ENCODE data around the gene TMEM151B.
A peak's percentile ranks its signal among the peaks of the same experiment; 100 is the strongest.

The TMEM151B gene

DNA sequence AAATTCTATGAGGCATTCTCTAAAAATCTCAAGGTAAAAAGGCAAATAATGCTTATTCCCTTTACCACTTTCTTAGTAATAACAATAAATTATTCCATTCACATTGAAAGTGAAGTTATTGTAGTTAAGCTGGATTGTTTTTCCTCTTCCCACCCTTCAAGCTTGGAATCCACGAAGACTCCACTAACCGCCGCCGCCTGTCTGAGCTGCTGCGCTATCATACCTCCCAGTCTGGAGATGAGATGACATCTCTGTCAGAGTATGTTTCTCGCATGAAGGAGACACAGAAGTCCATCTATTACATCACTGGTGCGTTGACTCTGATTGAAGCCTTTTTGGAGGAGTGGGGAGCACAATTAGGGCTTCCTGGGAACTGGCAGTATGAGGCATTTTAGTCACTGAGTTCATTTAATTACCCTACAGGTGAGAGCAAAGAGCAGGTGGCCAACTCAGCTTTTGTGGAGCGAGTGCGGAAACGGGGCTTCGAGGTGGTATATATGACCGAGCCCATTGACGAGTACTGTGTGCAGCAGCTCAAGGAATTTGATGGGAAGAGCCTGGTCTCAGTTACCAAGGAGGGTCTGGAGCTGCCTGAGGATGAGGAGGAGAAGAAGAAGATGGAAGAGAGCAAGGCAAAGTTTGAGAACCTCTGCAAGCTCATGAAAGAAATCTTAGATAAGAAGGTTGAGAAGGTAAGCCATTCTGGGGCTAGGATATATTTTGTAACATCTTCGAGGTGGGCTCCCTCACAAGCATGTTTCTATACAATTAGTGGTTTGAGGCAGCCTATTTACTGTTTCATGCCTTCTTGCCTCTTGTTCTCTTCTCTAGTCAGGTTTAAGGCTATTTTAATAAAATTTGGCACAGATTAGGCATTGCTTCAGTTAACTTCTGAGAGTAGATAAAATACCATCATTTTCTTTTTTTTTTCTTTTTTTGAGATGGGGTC lies 18.4 kb upstream of the TMEM151B start:
- DNase-seq: no peak

DNA sequence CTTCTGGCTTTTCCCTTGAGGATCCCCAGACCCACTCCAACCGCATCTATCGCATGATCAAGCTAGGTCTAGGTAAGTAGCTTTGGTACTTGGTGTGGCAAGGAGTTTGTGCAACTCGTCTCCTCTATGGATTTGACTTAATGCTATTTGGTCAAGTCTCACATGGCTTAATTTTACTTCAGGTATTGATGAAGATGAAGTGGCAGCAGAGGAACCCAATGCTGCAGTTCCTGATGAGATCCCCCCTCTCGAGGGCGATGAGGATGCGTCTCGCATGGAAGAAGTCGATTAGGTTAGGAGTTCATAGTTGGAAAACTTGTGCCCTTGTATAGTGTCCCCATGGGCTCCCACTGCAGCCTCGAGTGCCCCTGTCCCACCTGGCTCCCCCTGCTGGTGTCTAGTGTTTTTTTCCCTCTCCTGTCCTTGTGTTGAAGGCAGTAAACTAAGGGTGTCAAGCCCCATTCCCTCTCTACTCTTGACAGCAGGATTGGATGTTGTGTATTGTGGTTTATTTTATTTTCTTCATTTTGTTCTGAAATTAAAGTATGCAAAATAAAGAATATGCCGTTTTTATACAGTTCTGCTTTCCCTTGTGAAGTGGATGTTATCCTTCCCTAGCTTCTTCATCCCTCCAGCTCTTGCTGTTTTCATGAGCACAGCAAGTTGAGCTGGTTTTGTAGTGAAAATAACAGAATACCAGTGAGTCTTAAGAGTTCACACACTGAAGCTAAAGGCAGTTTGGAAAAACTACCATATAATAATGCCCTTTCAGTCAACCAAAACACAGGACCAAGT lies 16.7 kb upstream of the TMEM151B start:
- DNase-seq: peak in 4 of 5 donors; percentile 47 to 65 (median 50)

DNA sequence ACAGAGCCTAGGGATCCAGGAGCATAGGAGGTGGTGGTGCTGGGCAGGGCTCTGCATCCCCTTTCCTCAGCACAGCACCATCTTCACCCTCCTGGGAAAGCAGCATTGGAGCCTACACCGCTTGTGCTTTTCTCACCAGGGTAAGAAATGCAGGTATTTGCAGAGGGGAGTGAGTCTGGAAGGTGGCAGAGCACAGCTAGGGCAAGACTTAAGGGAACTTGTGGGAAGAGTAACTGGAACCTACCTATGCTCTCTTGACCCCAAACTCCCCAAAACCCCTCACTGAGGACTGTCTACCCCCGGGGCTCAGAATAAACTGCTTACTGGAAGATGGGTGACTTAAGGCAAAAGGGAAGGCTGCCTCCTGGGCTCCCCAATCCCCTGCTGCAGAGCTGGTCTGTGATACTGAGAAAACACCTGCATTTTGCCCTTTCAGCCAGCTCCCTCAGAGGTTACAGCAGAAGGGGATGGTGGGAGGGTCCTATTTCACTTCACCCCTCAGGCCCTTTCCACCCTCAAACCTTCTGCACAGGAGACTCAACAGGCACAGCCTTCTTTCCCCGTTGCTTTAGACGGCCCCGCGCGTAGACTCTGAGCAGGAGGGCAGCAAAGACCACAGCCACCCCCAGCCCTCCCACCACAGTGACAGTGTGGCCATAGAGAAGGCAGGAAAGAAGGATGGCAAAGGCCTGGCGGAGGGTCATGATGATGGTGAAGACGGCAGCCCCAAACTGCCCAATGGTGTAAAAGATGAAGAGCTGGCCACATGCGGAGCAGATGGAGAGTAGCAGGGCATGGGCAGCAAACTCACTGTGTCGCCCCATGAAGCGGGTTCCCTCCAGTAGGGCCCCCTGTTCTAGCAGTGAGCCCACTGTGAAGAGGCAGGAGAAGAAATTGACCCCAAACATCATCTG lies 15.8 kb upstream of the TMEM151B start:
- no peak for DNase-seq

DNA sequence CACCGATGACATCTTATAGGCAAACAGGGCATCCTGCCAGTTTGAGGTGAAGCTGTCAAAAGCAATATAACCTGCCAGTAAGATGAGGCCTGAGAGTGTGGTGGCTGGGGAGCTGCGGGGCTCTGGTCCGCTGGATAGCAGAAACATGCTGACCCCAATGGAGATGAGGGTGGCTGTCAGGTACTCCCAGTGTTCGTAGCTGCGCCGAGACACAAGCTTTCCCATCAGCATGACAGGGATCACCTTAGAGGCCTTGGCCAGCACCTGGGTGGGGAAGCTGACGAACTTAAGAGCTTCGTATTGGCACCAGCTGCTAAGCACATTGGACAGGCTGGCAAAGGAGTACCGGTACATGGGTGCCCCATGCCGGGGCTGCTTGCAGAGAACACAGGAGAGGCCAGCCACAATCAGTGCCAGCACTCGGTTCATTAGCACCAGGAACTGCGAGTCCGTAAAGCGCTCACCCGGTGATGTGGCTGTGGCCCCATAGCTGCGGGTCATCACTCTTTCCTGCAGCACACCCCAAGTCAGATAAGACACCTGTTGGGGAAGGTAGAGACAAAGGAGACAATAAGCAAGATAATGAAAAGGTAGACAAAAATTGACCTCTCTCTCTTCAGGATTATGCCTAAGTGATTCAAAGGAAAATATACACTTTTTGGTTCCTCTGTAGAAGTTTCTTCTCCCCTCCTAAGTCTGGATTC lies 15.0 kb upstream of the TMEM151B start:
- DNase-seq: no peak

DNA sequence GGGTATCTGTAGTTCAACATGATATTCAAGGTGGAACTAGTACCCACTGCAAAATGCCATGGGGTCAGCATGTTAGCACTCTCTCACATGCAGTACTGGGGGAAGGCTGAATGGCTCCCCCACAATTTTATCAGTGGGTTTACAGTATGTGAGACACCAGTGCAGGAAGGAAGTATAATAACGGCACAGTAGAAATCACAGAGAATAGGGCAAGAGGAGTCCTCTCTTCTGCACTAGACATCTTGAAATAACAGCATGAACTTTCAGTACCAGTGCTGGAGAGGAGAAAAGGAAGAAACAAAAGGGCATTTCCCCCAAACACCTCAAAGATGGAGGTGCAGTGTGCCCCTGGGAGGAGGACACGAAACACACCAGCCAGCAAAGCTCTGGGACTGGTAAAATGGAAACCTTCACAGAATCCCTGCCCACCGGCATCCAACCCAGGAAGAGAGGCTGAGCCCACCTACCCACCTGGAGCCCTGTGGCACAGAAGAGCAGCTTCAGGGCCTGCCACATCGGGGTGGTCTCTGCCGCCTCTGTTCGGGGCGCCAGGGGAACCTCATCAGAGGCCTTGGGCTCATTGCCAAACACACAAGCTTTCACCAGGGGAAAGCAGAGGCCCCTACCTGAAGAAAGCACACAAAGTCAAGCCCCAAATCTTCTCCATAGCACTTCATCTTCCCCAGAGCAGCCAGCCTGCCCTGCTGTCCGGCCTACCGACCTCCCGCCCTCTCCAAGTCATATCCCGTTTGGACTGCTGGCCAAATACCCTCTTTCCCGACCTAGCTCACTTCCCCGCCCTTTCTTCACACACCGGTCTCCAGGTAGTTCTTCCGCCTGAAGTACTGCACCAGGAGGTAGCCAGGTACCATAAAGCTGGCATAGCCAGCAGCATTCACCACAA lies 14.1 kb upstream of the TMEM151B start:
- DNase-seq: no peak

DNA sequence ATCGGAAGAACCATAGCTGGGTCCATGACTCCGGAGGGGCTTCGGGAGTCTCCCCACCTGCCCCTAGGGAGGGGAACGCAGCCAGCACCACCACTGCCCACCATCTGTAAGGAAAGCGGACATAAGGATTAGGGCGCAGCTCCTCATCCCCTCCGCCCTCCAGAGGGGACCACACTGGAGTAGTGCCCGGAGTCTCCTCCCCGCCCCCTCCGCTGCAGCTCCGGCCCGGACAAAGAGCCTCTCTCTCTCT lies 13.6 kb upstream of the TMEM151B start:
- no peak for DNase-seq

DNA sequence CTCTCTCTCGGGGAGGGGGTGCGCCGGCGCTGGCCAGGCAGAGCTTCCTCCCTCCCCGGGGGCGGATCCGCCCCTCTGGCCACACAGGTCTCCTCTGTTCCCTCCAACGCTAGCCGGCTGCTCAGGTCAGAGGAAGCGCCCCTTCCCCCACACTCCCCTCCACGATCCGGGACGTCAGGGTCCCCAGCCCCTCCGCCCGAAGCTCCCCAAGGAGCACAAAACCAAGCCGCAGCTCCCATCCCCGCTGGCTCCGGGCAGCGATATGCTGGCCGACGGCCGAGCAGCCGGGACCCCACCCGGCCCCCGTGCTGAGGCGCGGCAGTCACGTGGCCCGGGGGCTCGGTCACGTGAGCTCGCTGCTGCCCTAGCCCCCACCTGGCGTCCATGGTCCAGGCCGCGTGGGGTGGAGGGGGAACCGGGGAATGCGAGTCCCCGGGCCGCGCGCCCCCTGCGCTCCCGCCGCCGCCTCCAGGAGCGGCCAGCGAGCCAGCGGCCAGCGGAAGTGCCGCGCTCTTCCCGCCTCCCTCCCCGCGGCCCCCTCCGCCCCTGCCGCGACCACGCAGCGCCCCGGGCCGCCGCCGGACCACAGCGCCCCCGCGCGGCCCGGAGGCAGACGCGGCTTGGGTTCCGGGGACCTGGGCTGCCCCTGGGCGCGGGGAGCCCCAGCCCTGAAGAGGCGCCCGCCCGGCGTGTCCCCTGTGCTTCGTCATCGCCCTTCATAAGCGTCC lies 13.1 kb upstream of the TMEM151B start, which contains the start of gene SLC35B2:
TSS of gene SLC35B2 (minus strand) at position 504 of the 728 bp plus-strand sequence. CDS start at position 386, 118 bp downstream.
- DNase-seq: peak; percentile 46 to 70 (median 53)

DNA sequence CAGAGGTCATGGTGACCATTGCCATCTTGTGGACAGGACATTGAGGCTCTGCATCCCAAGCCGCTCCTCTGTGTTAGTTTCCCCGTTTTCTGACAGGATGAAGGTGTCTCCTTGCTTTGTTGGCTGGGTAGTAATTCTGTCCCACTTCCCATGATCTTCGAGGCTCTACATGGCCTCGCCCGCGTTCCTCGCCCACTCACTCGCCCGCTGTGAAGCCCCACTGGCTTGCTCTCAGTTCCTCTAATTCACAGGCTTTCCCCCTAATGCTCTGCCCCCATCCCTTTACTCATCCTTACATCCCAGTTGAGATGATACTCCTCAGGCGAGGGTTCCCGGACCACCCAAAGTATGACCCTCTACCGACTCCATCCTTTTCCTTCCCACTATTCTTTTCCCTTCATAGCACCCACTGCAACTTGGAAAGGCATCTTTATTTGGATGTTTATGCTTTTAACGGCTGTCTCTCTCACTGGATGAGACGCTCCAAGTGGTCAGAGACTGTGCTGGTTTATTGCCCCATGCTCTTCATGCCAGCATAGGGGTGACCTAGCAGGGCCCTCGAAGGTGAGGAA lies 12.4 kb upstream of the TMEM151B start:
- no peak for DNase-seq

DNA sequence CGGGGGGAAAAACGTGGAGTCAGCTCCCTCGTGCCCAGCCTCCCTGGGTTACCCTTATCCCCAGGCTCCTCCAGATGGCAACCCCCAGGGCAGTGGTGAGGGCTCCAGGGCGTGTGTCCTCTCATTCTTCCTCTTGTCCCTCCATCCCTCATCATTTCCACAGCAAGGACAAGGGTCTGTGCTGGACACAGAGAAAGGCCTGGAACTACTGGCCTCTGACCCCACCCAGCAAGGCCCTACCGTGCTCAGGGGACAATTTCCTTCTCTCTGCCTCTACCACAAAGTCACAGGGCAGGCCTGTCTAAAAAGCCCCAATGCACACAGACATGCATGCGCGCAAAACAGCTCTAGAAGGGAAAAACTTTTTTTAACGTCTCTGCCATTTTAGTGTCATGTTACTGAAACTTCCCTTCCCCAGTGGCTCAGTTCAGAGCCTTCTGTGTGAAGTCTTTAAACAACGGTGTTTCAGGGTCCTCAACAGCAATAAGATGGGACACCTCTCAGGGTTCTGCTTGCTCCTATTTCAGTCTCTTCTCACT lies 11.9 kb upstream of the TMEM151B start:
- no peak for DNase-seq

DNA sequence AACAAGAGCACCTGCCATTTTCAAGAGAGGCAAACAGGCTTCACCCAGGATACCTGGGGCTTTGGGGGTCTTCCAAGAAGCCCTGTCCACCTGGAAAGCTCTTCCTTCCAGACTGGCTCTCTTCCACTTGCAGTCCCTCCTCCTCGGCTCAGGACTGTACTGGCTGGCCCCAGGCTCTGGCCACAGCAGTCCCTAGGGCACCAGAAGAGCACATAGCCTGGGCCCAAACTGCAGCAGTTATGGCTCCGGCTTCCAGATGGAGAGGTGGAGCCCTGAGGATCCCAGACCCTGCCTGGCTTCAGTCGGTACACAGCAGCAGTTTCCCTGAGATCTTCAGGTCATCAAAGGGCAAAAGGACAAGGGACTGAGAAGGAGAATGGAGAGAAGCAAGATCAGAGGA lies 11.3 kb upstream of the TMEM151B start:
- no peak for DNase-seq

DNA sequence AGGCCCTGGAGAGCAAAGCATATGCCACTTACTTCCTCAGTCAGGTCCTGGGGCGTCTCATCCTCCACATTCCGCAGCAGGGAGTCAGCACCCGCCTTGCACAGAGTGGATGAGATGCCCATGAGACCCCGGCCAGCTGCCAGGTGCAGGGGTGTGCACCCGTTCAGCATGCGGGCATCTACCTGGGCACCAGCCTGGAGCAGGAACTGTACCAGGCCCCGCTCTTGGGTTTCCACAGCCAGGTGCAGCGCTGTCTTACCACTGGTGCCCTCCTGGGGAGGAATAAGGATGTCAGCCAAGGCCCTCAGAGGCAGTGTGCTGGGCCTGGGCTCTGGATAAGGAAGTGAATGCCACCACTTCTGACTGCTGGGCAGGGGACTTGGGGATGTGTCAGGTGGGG lies 10.2 kb upstream of the TMEM151B start:
- no peak for DNase-seq

DNA sequence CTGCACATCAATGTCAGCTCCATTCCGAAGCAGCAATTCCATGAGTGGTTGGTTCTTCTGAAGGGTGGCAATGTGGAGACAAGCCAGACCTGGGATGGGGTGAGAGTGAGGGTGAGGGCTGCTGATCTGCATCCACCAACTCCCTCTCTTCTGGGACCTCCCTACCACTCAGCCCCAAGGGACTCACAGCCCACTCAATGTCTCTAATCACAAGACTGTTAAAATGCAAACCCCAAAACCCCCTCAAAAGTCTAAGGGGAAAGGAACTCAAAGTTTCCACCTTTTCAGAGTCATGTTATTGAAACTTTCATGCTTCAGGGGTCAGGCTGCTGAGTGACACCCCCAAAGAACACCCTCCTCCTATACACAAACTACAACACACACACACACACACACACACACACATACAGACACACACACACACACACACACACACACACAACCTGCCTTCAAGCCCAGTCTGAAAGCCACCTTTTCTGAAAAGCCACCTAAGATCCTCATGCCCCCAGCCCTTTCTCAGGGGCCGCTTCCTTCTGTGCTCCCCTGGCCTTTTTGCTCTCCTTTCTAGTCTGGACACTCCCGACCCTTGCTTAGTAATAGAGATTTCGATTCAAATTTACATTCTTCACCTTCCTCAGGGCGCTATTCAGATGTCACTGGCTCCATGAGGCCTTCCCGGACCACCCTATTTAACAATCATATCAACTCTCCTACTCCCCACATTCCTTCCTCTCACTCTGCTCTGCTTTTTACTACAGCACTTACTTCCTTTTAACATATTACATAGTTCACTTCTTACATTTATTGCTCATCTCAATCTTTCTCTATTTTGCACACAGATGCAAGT lies 9.6 kb upstream of the TMEM151B start:
- DNase-seq: no peak

DNA sequence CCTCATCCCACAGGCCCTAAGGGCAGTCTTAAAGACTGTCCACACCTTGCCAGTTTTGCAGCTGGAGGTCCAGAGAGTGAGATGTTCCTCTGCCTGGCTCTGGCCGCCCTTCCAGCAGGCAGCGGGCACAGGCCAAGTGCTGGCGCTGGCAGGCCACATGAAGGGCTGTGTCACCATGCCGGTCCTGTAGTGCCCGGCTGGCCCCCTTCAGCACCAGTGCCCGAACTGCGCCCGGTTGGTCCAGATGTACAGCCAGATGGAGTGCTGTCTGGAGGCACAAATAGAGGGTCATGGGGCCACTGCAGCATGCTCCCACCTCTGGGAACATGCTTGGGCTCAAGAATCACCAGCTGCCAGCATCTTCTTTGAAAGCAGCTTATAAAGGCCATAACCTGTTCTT lies 8.7 kb upstream of the TMEM151B start:
- no peak for DNase-seq

DNA sequence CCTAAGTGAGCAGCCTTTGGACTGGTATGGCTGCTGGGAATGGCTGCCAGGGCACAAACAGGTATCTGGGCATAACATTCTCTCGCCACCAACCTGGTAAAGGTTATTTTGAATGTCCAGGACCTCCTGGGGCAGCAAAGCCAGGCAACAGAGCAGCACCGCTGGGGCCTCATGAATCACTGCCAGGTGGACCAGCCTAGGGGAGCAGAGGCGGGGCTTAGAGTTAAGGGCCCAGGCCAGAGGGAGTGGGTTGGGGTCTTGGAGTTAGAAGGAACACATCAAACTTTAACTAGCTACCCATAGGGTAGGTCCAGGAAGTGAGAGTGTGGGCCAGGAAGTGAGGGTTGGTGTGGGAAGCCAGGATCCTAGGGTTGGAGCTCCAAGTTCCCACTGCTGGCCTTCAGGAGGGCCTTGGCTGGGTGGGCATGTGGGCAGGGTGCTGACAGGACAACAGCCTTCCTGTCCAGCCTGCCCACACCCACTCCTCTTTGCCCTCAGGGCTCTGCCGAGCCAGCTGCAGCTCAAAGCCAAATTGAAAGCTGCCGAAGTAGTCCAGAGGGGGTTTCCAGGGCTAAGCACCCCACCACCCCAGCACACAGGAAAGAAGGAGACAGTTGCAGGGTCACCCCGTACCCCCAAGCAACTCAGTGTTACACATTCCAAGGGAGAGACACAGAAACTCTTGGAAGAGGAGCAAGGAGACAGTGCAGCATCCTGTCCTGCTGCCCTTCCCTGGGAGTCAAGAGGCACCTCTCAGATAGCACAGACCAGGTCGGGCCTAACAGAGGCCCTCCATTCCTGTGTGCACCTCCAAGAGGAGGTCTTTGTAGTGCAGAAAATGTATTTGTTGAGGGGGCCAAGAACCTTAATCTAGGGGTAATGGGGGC lies 7.5 kb upstream of the TMEM151B start:
- no peak for DNase-seq

DNA sequence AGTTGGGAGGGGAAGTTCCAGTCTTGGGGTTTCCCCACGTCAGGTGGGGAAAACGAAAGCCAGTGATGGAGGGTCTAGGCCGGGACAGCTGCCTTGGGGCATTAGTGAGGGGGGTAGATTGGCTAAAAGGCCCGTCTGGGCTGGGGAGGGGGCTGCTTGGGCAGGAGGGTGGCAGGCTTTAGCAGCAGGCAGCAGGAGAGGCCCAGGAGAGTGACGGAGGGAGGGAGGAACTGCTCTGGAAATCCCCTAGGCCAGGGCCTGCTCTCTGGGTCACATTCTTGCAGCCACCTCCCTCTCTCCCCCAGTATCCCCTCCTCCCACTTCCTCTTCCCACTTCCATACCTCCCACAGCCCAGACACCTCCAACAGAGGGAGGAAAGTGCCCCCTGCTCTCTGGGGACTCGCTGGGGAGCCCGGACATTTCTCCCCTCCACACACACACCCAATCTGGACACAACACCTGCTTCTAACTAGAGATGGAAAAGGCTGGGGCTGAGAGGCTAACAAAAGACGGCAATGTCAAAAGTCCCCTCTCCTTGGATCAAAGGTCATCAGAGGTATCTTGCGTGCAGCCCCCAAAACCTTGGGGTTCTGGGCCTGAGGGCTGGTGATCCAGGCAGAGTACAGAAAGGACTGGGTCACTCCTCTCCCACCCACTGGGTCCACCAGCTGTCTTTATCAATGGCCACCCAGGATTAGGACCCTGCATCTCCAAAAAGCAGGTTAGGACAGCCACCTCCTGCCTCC lies 6.7 kb upstream of the TMEM151B start:
- peak; percentile 35 to 44 (median 40) for DNase-seq

DNA sequence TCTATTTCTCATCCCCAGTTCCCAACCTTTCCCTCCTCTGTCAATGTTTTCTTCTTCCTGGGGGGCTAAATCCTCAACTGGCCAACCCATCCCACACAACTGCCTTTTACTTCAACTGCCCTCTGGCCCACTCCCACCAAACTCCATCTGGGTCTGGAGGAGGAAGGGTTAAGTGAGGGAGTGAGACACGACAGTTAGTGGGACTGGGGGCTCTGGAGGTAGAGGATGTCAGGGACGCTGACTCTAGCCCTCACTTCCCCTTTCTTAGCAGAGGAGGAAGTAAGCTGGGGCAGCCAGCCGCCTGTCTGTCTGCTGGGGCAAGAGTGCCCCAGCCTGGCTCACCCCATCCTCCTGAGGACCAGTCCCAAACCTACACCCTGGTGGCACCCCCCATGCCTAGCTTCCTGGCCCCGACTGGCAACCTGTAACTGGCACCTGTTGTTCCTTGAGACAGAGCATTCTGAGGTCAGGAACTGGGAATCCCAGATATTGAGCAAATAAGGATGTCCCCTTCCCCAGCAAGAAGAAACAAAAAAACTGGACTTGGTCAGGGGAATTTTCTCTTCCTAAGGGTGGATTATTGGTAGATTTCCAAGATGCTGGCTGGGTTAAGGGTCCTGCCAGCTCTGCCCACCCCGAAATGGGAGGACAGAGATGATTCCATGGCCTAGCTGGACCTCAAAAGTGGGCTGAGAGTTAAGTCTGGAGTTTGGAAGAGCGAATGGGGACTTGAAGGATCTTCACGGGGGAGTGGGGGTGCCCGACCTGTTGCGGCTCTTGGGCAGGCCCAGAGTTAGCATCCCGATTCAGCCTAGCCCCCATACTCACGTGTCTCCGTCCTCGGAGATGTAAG lies 5.9 kb upstream of the TMEM151B start:
- DNase-seq: peak in 2 of 5 donors; percentile 37 to 63

Measured in T-helper 1 cell (primary cell).